H1 (cell line): ENCODE measurements around the gene HELZ2. TPM values are rescaled to one million over a fixed set of nuclear protein-coding genes. Genes with fewer than 3 reads are reported as not detected.

Source experiments
- CTCF ChIA-PET: fragments of 300-600 bp; sonication (Branson Sonifier 250); formaldehyde crosslinking; loops from one replicate; lab custom pipeline; 2021; ENCODE audit not compliant: partially characterized antibody; lab: Charles Lee
- POLR2A ChIA-PET: fragments of 300-600 bp; sonication (Branson Sonifier 250); formaldehyde crosslinking; loops from one replicate; lab custom pipeline; 2021; ENCODE audit warnings: inconsistent platforms; ENCODE audit not compliant: partially characterized antibody; lab: Charles Lee
- DNase-seq, 2 experiments: peaks; one replicate each; pipeline versions ENCODE4 v3.0.0 to v3.0.0-alpha.2; 2010 to 2022; ENCODE audit warnings: low spot score in 2 of 2, low read depth in 1 of 2, mixed read lengths in 1 of 2
- FAIRE-seq: peaks from 2 replicates; lab custom pipeline; 2011; peaks lifted over from hg19 to GRCh38; lab: Jason Lieb, UNC
- H2AFZ ChIP-seq: 2 replicates; pipeline ENCODE4 v1.8.1; 2012; ENCODE audit warnings: low read length, inconsistent platforms
- H2AK5ac ChIP-seq: 2 replicates; pipeline ENCODE4 v1.6.1; 2013; ENCODE audit warnings: low read depth, low read length
- H2BK120ac ChIP-seq: replicated peaks from 2 replicates; pipeline ENCODE3; 2013; ENCODE audit warnings: low read depth, low read length, inconsistent platforms
- H2BK12ac ChIP-seq: 2 replicates; pipeline ENCODE4 v1.6.1; 2013; ENCODE audit warnings: low read depth, low read length
- H2BK15ac ChIP-seq: 2 replicates; pipeline ENCODE4 v1.6.1; 2013; ENCODE audit warnings: low read length
- H2BK20ac ChIP-seq: 2 replicates; pipeline ENCODE4 v1.6.1; 2013; ENCODE audit warnings: low read length
- H2BK5ac ChIP-seq: 2 replicates; pipeline ENCODE4 v1.6.1; 2013; ENCODE audit warnings: low read depth, low read length
- H3K14ac ChIP-seq: 2 replicates; pipeline ENCODE4 v1.6.1; 2013; ENCODE audit warnings: inconsistent platforms; ENCODE audit not compliant: insufficient read length
- H3K18ac ChIP-seq: 2 replicates; pipeline ENCODE4 v1.6.1; 2013; ENCODE audit warnings: low read length; ENCODE audit errors: extremely low read depth
- H3K23ac ChIP-seq: 2 replicates; pipeline ENCODE4 v1.6.1; 2013; ENCODE audit warnings: inconsistent platforms; ENCODE audit not compliant: insufficient read length
- H3K23me2 ChIP-seq: 2 replicates; pipeline ENCODE4 v1.6.1; 2013; ENCODE audit warnings: low read depth, low read length
- H3K27ac ChIP-seq: 2 replicates; pipeline ENCODE4 v1.6.1; 2011; ENCODE audit warnings: low read depth, low read length, inconsistent platforms
- H3K27me3 ChIP-seq, 4 experiments: replicated peaks in 1 of 4; 1 replicate in 1 of 4; 2 replicates in 3 of 4; pipeline versions ENCODE4 v1.6.1 to v1.8.1; 2011 to 2013; ENCODE audit warnings: low read length in 3 of 4, mild to moderate bottlenecking in 3 of 4, inconsistent platforms in 2 of 4, mixed read lengths in 2 of 4, moderate library complexity in 1 of 4; ENCODE audit not compliant: control insufficient read depth in 3 of 4, insufficient read depth in 3 of 4; ENCODE audit errors: extremely low read depth in 1 of 4
- H3K36me3 ChIP-seq, 4 experiments: 2 replicates each; pipeline versions ENCODE4 v1.6.1 to v1.8.1; 2011 to 2013; ENCODE audit warnings: mild to moderate bottlenecking in 4 of 4, low read length in 3 of 4, moderate library complexity in 2 of 4, control low read depth in 1 of 4, inconsistent platforms in 1 of 4; ENCODE audit not compliant: insufficient read depth in 4 of 4, control insufficient read depth in 2 of 4
- H3K4ac ChIP-seq: replicated peaks from 2 replicates; pipeline ENCODE3; 2013; ENCODE audit warnings: low read length, low read depth, mixed read lengths, inconsistent platforms; ENCODE audit not compliant: insufficient read length
- H3K4me1 ChIP-seq, 4 experiments: replicated peaks in 1 of 4; 1 replicate in 1 of 4; 2 replicates in 3 of 4; pipeline versions ENCODE4 v1.6.1 to v1.8.1; 2011 to 2013; ENCODE audit warnings: low read length in 3 of 4, inconsistent platforms in 2 of 4, mixed read lengths in 1 of 4; ENCODE audit not compliant: insufficient read depth in 4 of 4, control insufficient read depth in 3 of 4
- H3K4me2 ChIP-seq, 2 experiments: 2 replicates each; pipeline versions ENCODE4 v1.6.1 to v1.8.1; 2011 to 2013; ENCODE audit warnings: low read depth in 2 of 2, low read length in 2 of 2, control low read depth in 1 of 2, inconsistent platforms in 1 of 2, mild to moderate bottlenecking in 1 of 2; ENCODE audit not compliant: insufficient read depth in 1 of 2
- H3K4me3 ChIP-seq, 4 experiments: fragments of 200-600, 300-600 bp in 1 of 4; sonication (generic), shearing (Covaris generic), sonication (Bioruptor Twin) in 1 of 4; 2 replicates each; pipeline versions ENCODE4 v1.5.1 to v1.8.1; 2011 to 2016; ENCODE audit warnings: low read length in 4 of 4, low read depth in 3 of 4, control low read depth in 2 of 4, inconsistent platforms in 2 of 4, mild to moderate bottlenecking in 2 of 4, mixed read lengths in 1 of 4, moderate library complexity in 1 of 4; ENCODE audit not compliant: insufficient read depth in 2 of 4; ENCODE audit errors: extremely low read depth in 1 of 4
- H3K56ac ChIP-seq: replicated peaks from 2 replicates; pipeline ENCODE3; 2013; ENCODE audit warnings: low read depth, mild to moderate bottlenecking, mixed read lengths, low read length, inconsistent platforms; ENCODE audit not compliant: insufficient read length
- H3K79me1 ChIP-seq: 2 replicates; pipeline ENCODE4 v1.6.1; 2013; ENCODE audit warnings: low read depth, low read length, control low read depth
- H3K79me2 ChIP-seq, 2 experiments: 2 replicates each; pipeline versions ENCODE4 v1.6.1 to v1.8.1; 2012 to 2013; ENCODE audit warnings: low read length in 2 of 2, mild to moderate bottlenecking in 2 of 2, inconsistent platforms in 1 of 2; ENCODE audit not compliant: insufficient read depth in 2 of 2, control insufficient read depth in 1 of 2
- H3K9ac ChIP-seq, 4 experiments: replicated peaks in 1 of 4; 1 replicate in 1 of 4; 2 replicates in 3 of 4; pipeline versions ENCODE4 v1.6.1 to v1.8.1; 2011 to 2013; ENCODE audit warnings: low read depth in 3 of 4, low read length in 3 of 4, control low read depth in 2 of 4, mild to moderate bottlenecking in 2 of 4, moderate library complexity in 2 of 4, inconsistent platforms in 1 of 4; ENCODE audit errors: extremely low read depth in 1 of 4
- H3K9me3 ChIP-seq, 2 experiments: 2 replicates each; pipeline versions ENCODE4 v1.6.1 to v1.8.1; 2012 to 2013; ENCODE audit warnings: mild to moderate bottlenecking in 2 of 2, moderate library complexity in 2 of 2, control low read depth in 1 of 2, inconsistent platforms in 1 of 2, low read depth in 1 of 2, low read length in 1 of 2, mixed read lengths in 1 of 2; ENCODE audit not compliant: insufficient read depth in 2 of 2
- H4K20me1 ChIP-seq, 2 experiments: replicated peaks in 1 of 2; 2 replicates each; pipeline versions ENCODE3 to v1.8.1; 2011 to 2013; ENCODE audit warnings: inconsistent platforms in 2 of 2, low read length in 2 of 2, mild to moderate bottlenecking in 1 of 2; ENCODE audit not compliant: insufficient read depth in 2 of 2, control insufficient read depth in 1 of 2
- H4K5ac ChIP-seq: 2 replicates; pipeline ENCODE4 v1.6.1; 2013; ENCODE audit warnings: low read length, low read depth, mixed read lengths, inconsistent platforms; ENCODE audit not compliant: insufficient read length
- H4K8ac ChIP-seq: 2 replicates; pipeline ENCODE4 v1.8.0; 2013; ENCODE audit warnings: mild to moderate bottlenecking, moderate library complexity, low read length, inconsistent platforms; ENCODE audit not compliant: insufficient read depth; ENCODE audit errors: extremely low read depth
- H4K91ac ChIP-seq: replicated peaks from 2 replicates; pipeline ENCODE3; 2013; ENCODE audit warnings: low read length, mixed read lengths, inconsistent platforms; ENCODE audit not compliant: insufficient read length
- ASH2L ChIP-seq: fragments of 200-600, 300-600 bp; sonication (generic); IDR thresholded peaks from one replicate; pipeline ENCODE4 v1.7.1; 2017; ENCODE audit warnings: low read length
- CHD2 ChIP-seq: IDR thresholded peaks from 2 replicates; pipeline ENCODE4 v1.6.1; 2012; ENCODE audit warnings: low read length, improper control_type of control experiment
- KDM4A ChIP-seq: IDR thresholded peaks from one replicate; pipeline ENCODE4 v1.7.1; 2012; ENCODE audit warnings: low read depth, mild to moderate bottlenecking, moderate library complexity, low read length, inconsistent platforms; ENCODE audit not compliant: severe bottlenecking
- PHF8 ChIP-seq: fragments of 200-600 bp; sonication (generic); conservative IDR thresholded peaks from 2 replicates; pipeline ENCODE4 v1.7.1; 2012; ENCODE audit warnings: low read depth, mild to moderate bottlenecking, inconsistent platforms, low read length, moderate library complexity
- RAD21 ChIP-seq, 2 experiments: IDR thresholded peaks in 1 of 2; conservative IDR thresholded peaks in 1 of 2; 2 replicates each; pipeline ENCODE4 v1.6.1; 2011; ENCODE audit warnings: low read depth in 2 of 2, low read length in 2 of 2, improper control_type of control experiment in 1 of 2, inconsistent platforms in 1 of 2, mild to moderate bottlenecking in 1 of 2, moderate library complexity in 1 of 2
- SAP30 ChIP-seq: fragments of 300-600 bp; sonication (generic); IDR thresholded peaks from 2 replicates; pipeline ENCODE4 v1.7.1; 2012; ENCODE audit warnings: low read length, moderate library complexity, mild to moderate bottlenecking, inconsistent platforms; ENCODE audit not compliant: insufficient read depth, insufficient replicate concordance
- SP1 ChIP-seq: IDR thresholded peaks from 2 replicates; pipeline ENCODE4 v1.6.1; 2011; ENCODE audit warnings: low read depth, low read length
- TBP ChIP-seq: IDR thresholded peaks from 2 replicates; pipeline ENCODE4 v1.6.1; 2011; ENCODE audit warnings: low read depth, low read length, improper control_type of control experiment
- WGBS, 2 experiments: shearing (Covaris generic) in 1 of 2; methylation state at CpG; one replicate each; pipeline versions ENCODE4 v1.1.6 to v1.1.7; 2013 to 2015; ENCODE audit warnings: low lambda C conversion rate in 2 of 2, mixed read lengths in 2 of 2, inconsistent platforms in 1 of 2, low coverage in 1 of 2, missing lambda C conversion rate in 1 of 2; ENCODE audit not compliant: insufficient replicate concordance in 2 of 2, insufficient coverage in 1 of 2, insufficient read length in 1 of 2; ENCODE audit errors: extremely low coverage in 1 of 2, missing lambda C conversion rate in 1 of 2; 5-methylcytosine and 5-hydroxymethylcytosine counted together
- polyA plus RNA-seq, 7 experiments: library from polyadenylated mRNA; depleted of rRNA in 3 of 7; stranded (reverse) in 5 of 7; unstranded in 2 of 7; fragments of >200 nt in 5 of 7; fragments of 200-250 nt in 2 of 7; gene quantifications; 1 replicate in 5 of 7; 2 replicates in 1 of 7; 4 replicates in 1 of 7; pipeline versions ENCODE4 v1.2.1 to v1.2.3, GENCODE V29; 2011 to 2013; ENCODE audit warnings: missing spikeins in 2 of 7, mixed read lengths in 2 of 7
- total RNA-seq: library from RNA; stranded (reverse); fragmentation: NEBNext Ultra II Directional; extraction: Animal tissue kit (Norgen Biotek cat#: 25700); gene quantifications from 2 replicates; pipeline ENCODE4 v1.2.1, GENCODE V29; 2021
- TF ChIP-seq, protein P1 (sequence below), 3 experiments: IDR thresholded peaks; 1 replicate in 2 of 3; 2 replicates in 1 of 3; pipeline versions ENCODE4 v1.5.1 to v1.6.1; 2011; ENCODE audit warnings: low read length in 3 of 3, mild to moderate bottlenecking in 3 of 3, inconsistent platforms in 2 of 3, low read depth in 1 of 3, moderate library complexity in 1 of 3; ENCODE audit not compliant: insufficient read depth in 1 of 3; ENCODE audit errors: control extremely low read depth in 1 of 3
- TF ChIP-seq, protein P2 (sequence below): IDR thresholded peaks from 2 replicates; pipeline ENCODE4 v1.6.1; 2011; ENCODE audit warnings: low read depth, mild to moderate bottlenecking, low read length; ENCODE audit not compliant: insufficient read depth

HELZ2 gene
- total and polyA plus RNA-seq, 2 of the 8 experiments (the other 6 are each of a cell fraction or from before 2014, with no cell fraction given): 7.9 to 17.5 TPM

DNA sequence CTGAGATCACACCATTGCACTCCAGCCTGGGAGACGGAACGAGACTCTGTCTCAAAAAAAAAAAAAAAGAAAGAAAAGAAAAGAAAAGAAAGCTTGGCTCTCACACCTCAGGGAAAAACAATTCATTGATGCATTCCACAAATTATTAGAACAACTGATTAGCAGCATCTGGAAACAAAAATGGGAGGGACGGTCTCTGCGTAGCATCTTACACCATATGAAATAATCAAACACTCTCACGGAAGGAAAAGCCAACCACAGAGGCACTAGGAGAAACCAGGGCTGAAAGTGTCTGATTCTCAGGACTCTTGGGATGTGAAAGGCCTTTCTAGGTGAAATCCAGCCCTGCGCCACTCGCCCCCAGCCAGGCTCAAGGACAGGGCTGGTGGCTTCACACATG, 2.3 kb upstream of the HELZ2 start:
- no peak for FAIRE-seq
- Histone ChIP-seq H3K36me3 (no peaks in the 10 kb centered on the region), H3K27me3 (no peaks in the 10 kb centered on the region; a peak in 1 of 7 replicates), H2BK5ac (no peak overlapping the region), H2AFZ (no peak overlapping the region), H3K79me2 (no peaks in the 10 kb centered on the region), H2BK15ac (no peak overlapping the region), H2BK120ac (no peak overlapping the region), H3K27ac (no peak overlapping the region), H3K4ac (no peak overlapping the region), H4K91ac (no peak overlapping the region), H3K9me3 (no peaks in the 10 kb centered on the region), H3K23ac (no peak overlapping the region), H3K56ac (no peak overlapping the region), H3K9ac (no peak overlapping the region), H4K20me1 (peaks cover 0 to 3% of the 10 kb centered on the region in 2 experiments), H3K14ac (no peak overlapping the region), H3K4me3 (no peak overlapping the region), H3K23me2 (no peaks in the 10 kb centered on the region; the same call in 1 of the 2 replicates), H4K8ac (no peak overlapping the region), H3K4me2 (no peak overlapping the region), H3K4me1 (peaks cover 0 to 6% (median 6%) of the 10 kb centered on the region in 4 experiments; a peak in 6 of 7 replicates), H3K18ac (no peak overlapping the region), H4K5ac (no peak overlapping the region), H2BK20ac (no peak overlapping the region), H3K79me1 (no peaks in the 10 kb centered on the region), H2AK5ac (no peak overlapping the region), H2BK12ac (no peak overlapping the region)
- no peak for DNase-seq
- ChIA-PET POLR2A (interaction anchor here (1.0 kb wide), 1 partner anchor 37 kb away, joined by 3 read pairs; no protein-coding TSS in a partner anchor), CTCF (interaction anchor here (0.6 to 1.1 kb wide), 2 partner anchors 17 to 193 kb away, joined by 4 read pairs; no protein-coding TSS in a partner anchor)
- WGBS, 2 experiments: 93% methylated on average over 5 of the region's 7 CpGs; no CpG with 5 or more reads in 1 of the 2 experiments
- TF ChIP-seq RAD21 (IDR thresholded peaks at IDR 0.05 in 1 of 2, conservative IDR thresholded peaks at IDR 0.05 in 1 of 2; ENCODE audit: low read depth in 2 of 2, low read length in 2 of 2) (no peak), TBP (no peak), KDM4A (no peak), SAP30 (no peak), ASH2L (no peak), CHD2 (no peak), PHF8 (no peak), SP1 (no peak)
- TF ChIP-seq, protein P1, sequence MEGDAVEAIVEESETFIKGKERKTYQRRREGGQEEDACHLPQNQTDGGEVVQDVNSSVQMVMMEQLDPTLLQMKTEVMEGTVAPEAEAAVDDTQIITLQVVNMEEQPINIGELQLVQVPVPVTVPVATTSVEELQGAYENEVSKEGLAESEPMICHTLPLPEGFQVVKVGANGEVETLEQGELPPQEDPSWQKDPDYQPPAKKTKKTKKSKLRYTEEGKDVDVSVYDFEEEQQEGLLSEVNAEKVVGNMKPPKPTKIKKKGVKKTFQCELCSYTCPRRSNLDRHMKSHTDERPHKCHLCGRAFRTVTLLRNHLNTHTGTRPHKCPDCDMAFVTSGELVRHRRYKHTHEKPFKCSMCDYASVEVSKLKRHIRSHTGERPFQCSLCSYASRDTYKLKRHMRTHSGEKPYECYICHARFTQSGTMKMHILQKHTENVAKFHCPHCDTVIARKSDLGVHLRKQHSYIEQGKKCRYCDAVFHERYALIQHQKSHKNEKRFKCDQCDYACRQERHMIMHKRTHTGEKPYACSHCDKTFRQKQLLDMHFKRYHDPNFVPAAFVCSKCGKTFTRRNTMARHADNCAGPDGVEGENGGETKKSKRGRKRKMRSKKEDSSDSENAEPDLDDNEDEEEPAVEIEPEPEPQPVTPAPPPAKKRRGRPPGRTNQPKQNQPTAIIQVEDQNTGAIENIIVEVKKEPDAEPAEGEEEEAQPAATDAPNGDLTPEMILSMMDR (IDR thresholded peaks at IDR 0.05; ENCODE audit: control extremely low read depth in 1 of 3, insufficient read depth in 1 of 3, low read depth in 1 of 3, low read length in 3 of 3): no peak
- TF ChIP-seq, protein P2, sequence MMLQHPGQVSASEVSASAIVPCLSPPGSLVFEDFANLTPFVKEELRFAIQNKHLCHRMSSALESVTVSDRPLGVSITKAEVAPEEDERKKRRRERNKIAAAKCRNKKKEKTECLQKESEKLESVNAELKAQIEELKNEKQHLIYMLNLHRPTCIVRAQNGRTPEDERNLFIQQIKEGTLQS: no peak
